GM19043 (cell line): ENCODE measurements around the gene SERPINA5.
"Not testable (repeated sequence)": the region's sequence is repeated elsewhere in the genome, so short reads cannot be mapped to it uniquely, and the experiment has no call there.

Experiments
- ATAC-seq: cut with Tn5 transposase; IDR thresholded peaks from one replicate; pipeline ENCODE4 v1.9.1; 2021; ENCODE audit warnings: low read depth; ENCODE audit not compliant: unreplicated experiment

SERPINA5 gene

DNA sequence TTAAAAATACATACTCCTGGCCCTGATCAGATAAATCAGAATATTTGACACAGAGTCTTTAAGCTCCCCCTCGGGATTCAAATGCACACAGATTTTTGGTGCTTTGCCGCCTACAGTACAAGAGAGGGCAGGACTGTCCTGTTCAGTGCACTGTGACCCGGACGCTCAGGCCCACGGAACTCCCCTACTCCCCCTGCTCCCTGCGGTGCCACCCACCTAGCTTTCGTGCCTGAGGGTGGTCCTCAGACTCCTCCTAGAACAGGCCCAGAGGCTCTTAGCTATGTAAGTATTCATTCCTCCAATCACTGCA lies 17.2 kb downstream of the SERPINA5 start:
- no peak for ATAC-seq

DNA sequence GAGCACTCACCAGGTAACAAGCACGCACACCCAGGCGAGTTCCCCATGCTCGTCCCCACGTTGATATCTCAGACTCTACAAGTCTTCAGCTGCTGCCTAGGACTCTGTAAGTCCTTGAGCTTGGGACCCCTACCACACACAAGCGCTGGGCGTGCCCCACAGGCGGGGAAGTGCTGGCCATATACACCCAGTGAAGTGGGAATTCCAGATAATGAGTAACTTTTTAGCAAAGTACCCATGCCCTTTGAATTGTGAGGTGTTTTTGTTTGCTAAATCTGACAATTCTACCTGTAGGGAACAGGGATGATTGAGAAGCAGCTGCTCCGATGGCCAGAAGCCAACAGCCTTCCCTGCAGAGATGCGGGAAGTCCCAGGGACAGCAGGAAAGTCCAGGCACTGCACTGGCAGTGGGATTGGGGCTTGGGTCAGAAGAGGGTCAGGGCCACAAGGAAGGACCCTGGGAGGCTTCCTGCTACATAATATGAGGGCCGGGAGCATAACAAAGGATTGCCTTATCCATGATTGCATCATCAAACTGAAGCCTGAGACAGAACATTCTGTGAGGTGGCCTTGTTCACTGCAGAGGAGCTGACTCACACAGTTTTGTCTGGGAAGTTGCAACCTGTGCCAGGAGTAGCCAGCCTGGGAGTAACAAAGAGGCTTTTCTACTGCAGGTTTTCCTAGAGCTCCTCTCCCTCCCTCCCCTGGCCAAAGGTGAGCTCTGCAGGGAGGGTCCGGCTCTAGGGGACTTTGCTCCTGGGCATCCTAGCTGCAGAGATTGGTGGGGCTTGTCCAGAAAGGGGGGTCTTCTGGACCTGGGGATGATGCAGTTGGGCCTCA lies 17.8 kb downstream of the SERPINA5 start:
- no peak for ATAC-seq

DNA sequence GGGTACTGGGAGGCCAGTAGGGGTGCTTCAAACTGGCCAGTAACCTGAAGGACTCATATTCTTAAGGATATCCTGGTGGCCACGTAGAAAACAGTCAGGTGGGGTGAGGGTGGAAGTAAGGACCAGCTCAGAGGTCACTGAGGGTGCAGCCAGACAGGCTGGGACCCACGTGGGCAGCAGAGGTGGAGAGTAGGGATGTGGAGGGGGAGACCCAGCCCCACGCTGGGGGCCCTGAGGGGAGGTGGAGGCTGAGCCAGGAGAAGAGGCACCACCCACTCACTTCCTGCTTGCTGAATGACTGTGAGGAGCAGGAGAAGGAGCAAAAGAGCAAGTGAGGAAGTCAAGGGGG lies 18.4 kb downstream of the SERPINA5 start:
- no peak for ATAC-seq

DNA sequence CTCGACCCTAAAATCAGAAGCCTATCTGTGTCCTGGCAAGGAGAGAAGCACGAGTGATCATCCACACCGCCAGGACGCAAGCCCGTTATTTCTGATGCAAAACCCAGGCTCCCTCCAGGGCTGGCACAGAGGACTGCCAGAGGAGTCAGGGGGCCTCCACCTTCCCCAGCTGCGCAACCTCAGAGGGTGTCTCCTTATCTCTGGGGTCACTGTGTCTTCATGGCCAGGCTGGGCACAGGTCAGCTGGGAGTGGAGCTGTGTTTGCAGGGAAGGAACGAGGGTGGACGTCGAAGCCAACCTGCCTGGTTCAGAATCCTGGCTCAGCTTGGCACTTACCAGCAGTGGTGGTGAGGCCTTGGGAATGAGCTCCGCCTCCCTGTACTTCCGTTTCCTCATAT lies 18.9 kb downstream of the SERPINA5 start:
- ATAC-seq: no peak

DNA sequence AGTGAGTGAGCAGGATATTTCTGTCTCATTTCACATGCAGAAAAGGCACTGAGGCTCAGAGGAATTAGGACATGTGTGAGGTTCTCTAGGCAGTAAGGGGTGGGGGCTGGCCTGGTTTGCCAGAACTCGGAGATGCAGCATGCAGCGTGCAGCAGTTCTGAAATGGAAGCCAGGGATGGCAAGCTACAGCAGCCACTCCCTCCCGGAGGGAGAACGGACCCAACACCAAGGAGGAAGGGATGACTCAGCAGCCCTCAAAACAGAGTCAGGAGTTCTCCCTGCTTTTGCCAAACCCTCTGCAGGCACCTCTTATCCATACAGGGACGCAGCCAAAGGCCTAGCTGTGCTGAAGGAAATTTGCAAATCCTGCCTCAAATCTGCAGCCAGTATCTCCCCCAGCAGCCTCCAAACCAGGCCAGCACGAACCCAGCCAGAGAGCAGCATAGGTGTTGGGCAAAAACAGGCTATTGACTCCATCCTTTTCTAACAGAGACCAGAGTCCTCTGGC lies 20.7 kb downstream of the SERPINA5 start:
- ATAC-seq: no peak

DNA sequence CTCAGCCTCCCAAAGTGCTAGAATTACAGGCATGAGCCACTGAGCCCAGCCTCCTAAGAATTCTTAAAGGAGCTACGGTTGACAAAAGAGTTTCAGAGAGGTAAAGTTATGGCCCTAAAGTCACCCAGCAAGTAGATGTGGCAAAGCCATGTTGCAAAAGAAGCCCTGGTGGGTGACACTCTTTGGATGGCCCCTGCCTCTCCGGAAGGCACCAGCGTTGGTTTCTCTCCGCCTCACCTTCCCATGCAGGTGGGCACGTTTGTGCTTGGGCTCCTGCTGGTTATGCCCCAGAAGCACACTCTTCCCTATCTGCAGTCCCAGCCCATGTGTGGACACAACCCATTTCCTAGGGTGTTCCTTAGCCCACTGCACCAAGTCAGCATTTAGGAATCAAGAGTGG lies 21.5 kb downstream of the SERPINA5 start:
- no peak for ATAC-seq

DNA sequence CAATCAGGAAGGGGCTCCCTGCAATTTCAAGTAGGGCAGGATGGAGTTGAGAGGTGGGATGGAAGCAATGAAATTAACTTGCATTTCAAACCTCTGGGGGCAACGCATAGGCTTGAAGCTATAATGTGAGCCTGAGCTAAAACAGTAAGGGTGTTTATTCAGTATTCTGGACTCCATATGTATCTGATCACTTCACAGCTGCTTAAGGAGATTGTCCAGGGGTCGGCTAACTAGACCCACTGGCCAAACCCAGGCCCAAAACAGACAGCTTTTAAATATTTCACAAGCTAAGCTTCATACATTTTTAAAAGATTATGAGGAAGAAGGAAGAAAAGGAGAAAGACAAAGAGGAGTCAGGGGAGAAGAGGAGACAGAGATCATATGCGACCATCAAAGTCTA lies 24.1 kb downstream of the SERPINA5 start:
- ATAC-seq: no peak

DNA sequence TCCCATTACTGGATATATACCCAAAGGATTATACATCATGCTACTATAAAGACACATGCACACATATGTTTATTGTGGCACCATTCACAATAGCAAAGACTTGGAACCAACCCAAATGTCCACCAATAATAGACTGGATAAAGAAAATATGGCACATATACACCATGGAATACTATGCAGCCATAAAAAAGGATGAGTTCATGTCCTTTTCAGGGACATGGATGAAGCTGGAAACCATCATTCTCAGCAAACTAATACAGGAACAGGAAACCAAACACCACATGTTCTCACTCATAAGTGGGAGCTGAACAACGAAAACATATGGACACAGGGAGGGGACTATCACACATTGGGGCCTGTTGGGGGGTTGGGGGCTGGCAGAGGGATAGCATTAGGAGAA lies 27.7 kb downstream of the SERPINA5 start:
- not testable (repeated sequence) for ATAC-seq

DNA sequence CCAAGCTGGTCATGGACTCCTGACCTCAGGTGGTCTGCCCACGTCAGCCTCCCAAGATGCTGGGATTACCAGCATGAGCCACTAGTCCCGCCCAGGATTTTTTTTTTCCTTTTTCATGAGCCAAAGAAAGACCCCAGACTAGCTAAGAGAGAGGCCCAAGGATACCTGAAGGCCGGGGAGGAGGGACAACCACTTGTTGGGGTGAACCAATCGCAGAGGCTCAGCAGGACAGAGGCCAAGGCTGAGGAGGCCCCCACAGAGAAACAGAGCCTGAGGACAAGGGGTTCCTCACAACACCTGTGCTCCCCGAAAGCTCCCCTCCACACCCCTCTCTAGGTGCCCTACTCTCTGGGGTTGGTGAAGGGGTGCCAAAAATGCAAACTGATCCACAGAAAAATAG lies 30.0 kb downstream of the SERPINA5 start:
- no peak for ATAC-seq

DNA sequence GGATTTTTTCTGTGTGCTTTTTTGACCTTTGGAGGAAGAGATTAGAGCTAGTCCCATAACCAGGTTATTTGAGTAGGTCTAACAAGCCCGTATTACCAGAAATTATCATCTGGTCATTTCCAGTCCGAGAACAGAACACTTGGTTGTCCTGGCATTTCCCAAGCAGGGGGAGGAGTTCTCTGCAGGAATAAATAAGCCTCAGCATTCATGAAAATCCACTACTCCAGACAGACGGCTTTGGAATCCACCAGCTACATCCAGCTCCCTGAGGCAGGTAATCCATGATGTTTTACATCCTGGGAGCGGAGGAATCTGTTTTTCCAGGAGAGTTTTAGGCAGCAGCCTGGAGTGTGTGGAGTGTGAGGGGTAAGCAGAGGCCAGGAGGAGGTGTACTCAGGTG lies 30.9 kb downstream of the SERPINA5 start, which contains the start of gene SERPINA3:
Gene SERPINA3, plus strand, starts transcription at position 218 of the 400 bp plus-strand sequence. CDS start 2,051 bp downstream, outside the sequence.
- no peak for ATAC-seq

DNA sequence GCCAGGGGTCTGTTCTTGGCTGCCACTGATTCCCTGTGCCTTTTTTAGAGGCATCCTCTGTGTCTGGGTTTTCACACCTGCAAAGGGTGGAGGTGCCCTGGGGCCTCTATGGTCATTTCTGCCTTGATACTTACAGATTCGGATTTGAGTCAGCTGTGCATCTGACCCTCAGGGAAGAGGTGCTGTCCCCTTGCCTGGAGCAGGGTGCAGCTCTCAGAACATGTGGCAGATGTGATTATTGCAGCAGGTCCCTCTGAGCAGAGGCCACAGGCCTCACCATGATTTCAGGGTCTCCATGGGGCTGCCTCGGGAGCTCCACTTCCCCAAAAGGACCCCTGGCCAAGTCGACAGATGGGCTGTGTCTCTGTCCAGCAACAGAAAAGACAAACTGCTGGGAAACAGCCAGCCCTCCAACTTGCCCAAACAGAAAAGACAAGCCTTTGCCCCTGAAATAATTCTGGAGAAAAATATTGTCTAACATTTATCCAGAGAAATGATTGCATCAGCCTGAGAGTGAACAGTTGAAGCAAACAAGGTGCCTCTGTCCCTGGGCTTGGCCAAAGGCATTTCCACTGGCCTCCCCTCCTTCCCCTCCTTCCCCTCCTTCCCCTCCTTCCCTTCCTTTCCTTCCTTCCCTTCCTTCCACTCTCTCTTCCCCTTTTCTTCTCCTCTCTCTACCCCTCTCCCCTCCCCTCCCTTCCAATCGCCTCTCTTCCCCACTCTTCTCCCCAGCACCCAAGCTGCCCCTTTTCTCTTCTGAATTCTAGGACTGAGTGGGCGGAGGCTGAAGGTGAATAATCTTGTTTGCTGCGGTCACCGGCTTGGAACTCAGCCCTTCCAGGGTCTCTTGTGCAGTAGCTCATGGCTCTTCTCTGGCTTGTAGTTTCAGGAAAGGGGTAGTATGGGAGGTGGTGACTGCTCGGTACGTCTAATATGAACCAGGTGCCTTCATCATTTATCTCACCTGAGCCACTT lies 31.6 kb downstream of the SERPINA5 start:
- ATAC-seq: no peak

DNA sequence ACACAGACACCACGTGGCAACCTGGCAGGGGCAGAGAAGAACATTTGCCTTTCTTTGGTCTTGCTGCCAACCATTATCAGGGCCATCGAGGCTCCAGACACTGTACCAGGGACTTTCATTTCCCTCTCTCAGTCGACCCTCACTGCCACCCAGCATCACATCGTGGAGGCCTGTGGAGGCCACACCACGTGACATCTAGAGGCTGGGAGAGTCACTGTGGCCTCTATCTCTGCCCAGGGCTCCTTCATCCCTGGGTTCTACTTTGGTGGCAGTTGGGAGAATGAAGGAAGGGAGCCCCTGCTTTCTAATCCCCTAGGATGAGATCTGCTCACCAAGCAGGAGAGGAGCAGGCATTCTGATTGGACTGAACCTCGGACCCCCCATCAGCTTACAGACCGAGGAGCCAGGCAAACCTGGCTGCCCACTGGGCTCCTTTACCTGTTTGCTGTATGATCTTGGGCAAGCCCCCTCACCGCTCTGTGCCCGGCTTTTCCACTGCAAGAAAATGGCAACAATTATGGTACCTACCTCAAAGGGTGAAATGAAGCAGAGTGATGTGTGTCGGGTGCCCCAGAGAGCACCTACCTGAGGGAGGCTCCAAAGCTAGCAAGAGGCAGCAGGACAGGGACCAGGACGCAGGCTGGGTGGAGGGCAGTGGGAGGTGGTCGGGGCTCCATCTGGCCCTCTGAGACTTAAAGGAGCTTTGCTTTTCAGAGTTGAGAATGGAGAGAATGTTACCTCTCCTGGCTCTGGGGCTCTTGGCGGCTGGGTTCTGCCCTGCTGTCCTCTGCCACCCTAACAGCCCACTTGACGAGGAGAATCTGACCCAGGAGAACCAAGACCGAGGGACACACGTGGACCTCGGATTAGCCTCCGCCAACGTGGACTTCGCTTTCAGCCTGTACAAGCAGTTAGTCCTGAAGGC lies 32.8 kb downstream of the SERPINA5 start:
- no peak for ATAC-seq

DNA sequence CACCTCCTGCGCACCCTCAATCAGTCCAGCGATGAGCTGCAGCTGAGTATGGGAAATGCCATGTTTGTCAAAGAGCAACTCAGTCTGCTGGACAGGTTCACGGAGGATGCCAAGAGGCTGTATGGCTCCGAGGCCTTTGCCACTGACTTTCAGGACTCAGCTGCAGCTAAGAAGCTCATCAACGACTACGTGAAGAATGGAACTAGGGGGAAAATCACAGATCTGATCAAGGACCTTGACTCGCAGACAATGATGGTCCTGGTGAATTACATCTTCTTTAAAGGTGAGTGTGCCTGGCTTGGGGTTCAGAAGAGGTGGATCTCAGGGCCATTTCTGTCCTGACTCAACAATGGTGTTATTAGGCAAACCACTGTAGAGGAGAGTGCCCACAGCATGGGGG lies 33.6 kb downstream of the SERPINA5 start:
- ATAC-seq: no peak

DNA sequence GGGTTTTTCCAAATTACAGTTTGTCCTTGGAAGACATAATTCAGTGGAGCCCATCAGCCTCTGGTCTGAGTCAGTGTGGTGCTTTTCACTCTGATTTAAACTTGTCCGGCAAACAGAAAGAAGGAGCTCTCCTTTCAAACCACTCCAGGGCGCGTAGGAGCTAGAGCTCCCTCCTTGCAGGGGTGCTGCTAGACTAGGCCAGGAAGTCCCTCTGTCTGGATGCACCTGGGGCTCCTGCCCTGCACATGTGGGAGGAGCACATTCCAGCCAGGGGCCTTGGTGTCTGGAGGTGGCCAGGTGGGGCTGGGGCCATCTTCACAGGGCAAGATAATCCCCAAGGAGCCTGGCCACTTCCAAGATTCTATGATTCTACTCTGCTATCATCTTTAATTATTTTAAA lies 34.0 kb downstream of the SERPINA5 start:
- ATAC-seq: no peak

DNA sequence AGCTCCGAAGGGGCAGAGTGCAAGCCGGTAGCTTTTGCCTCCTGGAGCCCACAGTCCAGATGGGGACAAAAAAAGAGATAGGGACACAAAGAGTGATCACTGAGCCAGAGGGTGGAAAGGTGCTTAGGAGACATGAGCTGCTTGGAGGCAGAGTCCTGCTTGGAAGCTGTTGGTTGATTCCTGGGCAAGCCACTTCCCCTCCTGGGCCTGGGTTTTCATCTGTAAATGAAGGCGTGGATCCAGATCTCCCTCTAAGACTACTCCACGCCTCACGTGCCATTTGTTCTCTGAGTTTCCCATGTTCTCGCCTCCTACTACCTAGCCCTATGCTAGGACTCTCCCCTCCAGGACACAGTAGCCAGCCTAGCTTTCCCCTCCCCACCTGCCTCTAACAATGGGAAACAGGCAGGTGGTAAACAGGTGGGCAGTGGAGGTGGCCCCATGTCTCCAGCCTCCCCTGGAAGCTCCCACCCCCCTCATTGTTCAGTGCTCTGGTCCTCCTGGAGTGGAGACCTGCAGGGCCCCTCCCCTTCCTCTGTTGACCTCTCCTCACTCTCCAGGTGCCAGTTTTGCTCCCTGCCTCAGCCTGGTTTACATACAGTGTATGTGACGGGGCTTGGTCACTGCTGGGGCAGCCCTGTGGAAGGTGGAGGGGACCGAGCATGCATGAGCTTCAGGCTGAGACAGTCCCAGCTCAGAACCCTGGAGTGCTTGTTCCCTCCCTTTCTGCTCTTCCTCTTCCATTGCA lies 34.8 kb downstream of the SERPINA5 start:
- no peak for ATAC-seq

DNA sequence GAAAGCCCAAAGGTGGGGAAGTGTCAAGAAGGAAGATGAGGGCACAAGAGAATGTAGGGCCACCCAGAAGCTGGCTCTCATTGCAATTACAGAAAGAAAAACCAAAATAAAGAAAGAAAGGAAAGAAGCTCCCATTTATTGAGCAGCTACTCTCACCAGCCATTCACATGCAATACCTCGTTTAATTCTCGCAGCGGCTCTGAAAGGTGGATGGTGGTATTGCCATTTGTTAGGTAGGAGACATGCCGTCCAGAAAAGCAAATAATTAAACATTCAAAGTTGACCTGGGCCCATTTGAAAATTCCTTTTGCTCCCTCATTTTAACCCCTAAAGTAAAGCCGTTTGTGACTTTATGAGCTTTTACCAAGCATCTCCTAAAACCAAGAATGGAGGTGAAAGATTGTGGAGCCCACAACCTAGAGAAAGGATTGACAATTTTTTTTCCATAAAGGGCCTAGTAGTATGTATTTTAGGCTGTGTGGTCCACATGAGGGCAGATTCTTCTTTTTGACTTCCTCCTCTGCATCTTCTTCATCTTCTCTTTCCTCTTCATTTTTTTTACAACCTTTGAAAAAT lies 36.2 kb downstream of the SERPINA5 start:
- no peak for ATAC-seq

DNA sequence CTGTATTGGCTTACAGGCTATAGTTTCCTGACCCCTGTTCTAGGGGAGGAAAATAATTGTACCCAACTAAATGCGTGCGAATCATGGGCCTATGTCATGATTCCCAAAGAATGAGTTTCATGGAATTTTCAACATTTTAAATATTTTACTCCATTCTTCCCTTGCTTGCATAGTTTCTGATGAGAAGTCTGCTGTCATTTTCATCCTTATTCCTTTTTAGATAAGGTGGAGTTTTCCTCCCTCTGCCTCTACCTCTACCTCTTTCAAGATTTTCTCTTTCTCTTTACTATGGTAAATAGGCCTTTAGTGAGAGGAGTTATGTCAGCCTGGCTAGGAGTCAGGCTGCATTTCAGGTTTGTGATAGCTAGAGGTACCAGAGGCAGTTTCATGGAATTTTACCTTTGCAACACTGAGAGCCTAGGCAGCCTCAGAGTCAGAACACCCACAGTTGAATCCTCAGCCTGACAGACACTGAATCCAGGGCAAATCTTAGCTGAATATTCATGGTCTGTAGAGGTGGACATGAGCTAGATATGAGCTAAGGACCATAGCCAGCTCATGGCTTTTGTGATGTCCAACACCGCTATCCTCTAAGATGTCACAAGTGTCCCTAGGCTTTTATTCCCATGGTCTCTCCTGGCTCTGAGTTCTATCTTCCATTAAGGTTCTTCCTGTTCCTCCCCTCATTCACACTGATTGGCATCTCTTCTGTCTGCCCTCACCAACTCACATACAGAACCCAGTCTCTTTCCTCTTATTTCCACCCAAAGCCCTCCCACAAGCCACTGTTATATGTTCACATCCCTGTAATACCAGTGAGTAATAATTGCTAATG lies 37.0 kb downstream of the SERPINA5 start:
- no peak for ATAC-seq

DNA sequence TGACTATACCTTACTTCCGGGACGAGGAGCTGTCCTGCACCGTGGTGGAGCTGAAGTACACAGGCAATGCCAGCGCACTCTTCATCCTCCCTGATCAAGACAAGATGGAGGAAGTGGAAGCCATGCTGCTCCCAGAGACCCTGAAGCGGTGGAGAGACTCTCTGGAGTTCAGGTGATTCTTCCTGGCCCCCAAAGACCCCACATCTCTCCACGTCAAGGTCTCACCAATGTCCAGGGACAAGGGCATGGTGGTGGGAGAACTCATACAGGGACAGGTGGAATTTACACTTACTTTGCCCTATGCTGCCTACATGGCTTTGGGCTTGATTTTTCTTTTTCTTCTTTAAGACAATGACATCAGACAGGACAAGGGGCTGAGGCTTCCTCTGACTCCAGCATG lies 38.1 kb downstream of the SERPINA5 start:
- ATAC-seq: no peak

DNA sequence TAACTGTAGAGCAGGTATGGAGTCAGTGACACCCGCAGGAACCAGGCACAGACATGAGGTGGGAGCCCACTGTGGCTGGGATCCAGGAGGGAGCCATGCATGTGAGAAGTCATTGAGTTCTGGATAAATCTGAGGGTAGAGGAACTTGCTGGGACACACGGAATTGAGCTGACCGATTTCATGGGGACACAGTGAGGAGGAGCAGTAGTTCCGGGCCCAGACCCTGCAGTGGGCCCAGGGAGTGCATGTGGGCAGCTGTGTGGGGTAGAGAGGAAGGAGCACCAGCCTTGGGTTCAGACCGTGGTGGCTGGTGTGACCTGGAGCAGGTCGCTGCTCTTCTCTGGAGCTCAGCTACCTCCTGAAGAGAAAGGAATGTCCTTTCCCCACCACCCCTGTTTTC lies 39.4 kb downstream of the SERPINA5 start:
- ATAC-seq: no peak
